H1 (cell line): Measurements from ENCODE around the gene ANAPC7. TPM values are rescaled to one million over a fixed set of nuclear protein-coding genes. Genes with fewer than 3 reads are reported as not detected.

ENCODE experiments used
- CTCF ChIA-PET: fragments of 300-600 bp; sonication (Branson Sonifier 250); formaldehyde crosslinking; loops from one replicate; lab custom pipeline; 2021; ENCODE audit not compliant: partially characterized antibody; lab: Charles Lee
- POLR2A ChIA-PET: fragments of 300-600 bp; sonication (Branson Sonifier 250); formaldehyde crosslinking; loops from one replicate; lab custom pipeline; 2021; ENCODE audit warnings: inconsistent platforms; ENCODE audit not compliant: partially characterized antibody; lab: Charles Lee
- DNase-seq, 2 experiments: peaks; one replicate each; pipeline versions ENCODE4 v3.0.0 to v3.0.0-alpha.2; 2010 to 2022; ENCODE audit warnings: low spot score in 2 of 2, low read depth in 1 of 2, mixed read lengths in 1 of 2
- FAIRE-seq: peaks from 2 replicates; lab custom pipeline; 2011; peaks lifted over from hg19 to GRCh38; lab: Jason Lieb, UNC
- H2AFZ ChIP-seq: 2 replicates; pipeline ENCODE4 v1.8.1; 2012; ENCODE audit warnings: low read length, inconsistent platforms
- H2AK5ac ChIP-seq: 2 replicates; pipeline ENCODE4 v1.6.1; 2013; ENCODE audit warnings: low read depth, low read length
- H2BK120ac ChIP-seq: replicated peaks from 2 replicates; pipeline ENCODE3; 2013; ENCODE audit warnings: low read depth, low read length, inconsistent platforms
- H2BK12ac ChIP-seq: 2 replicates; pipeline ENCODE4 v1.6.1; 2013; ENCODE audit warnings: low read depth, low read length
- H2BK15ac ChIP-seq: 2 replicates; pipeline ENCODE4 v1.6.1; 2013; ENCODE audit warnings: low read length
- H2BK20ac ChIP-seq: 2 replicates; pipeline ENCODE4 v1.6.1; 2013; ENCODE audit warnings: low read length
- H2BK5ac ChIP-seq: 2 replicates; pipeline ENCODE4 v1.6.1; 2013; ENCODE audit warnings: low read depth, low read length
- H3K14ac ChIP-seq: 2 replicates; pipeline ENCODE4 v1.6.1; 2013; ENCODE audit warnings: inconsistent platforms; ENCODE audit not compliant: insufficient read length
- H3K18ac ChIP-seq: 2 replicates; pipeline ENCODE4 v1.6.1; 2013; ENCODE audit warnings: low read length; ENCODE audit errors: extremely low read depth
- H3K23ac ChIP-seq: 2 replicates; pipeline ENCODE4 v1.6.1; 2013; ENCODE audit warnings: inconsistent platforms; ENCODE audit not compliant: insufficient read length
- H3K23me2 ChIP-seq: 2 replicates; pipeline ENCODE4 v1.6.1; 2013; ENCODE audit warnings: low read depth, low read length
- H3K27ac ChIP-seq: 2 replicates; pipeline ENCODE4 v1.6.1; 2011; ENCODE audit warnings: low read depth, low read length, inconsistent platforms
- H3K27me3 ChIP-seq, 4 experiments: replicated peaks in 1 of 4; 1 replicate in 1 of 4; 2 replicates in 3 of 4; pipeline versions ENCODE4 v1.6.1 to v1.8.1; 2011 to 2013; ENCODE audit warnings: low read length in 3 of 4, mild to moderate bottlenecking in 3 of 4, inconsistent platforms in 2 of 4, mixed read lengths in 2 of 4, moderate library complexity in 1 of 4; ENCODE audit not compliant: control insufficient read depth in 3 of 4, insufficient read depth in 3 of 4; ENCODE audit errors: extremely low read depth in 1 of 4
- H3K36me3 ChIP-seq, 4 experiments: 2 replicates each; pipeline versions ENCODE4 v1.6.1 to v1.8.1; 2011 to 2013; ENCODE audit warnings: mild to moderate bottlenecking in 4 of 4, low read length in 3 of 4, moderate library complexity in 2 of 4, control low read depth in 1 of 4, inconsistent platforms in 1 of 4; ENCODE audit not compliant: insufficient read depth in 4 of 4, control insufficient read depth in 2 of 4
- H3K4ac ChIP-seq: replicated peaks from 2 replicates; pipeline ENCODE3; 2013; ENCODE audit warnings: low read length, low read depth, mixed read lengths, inconsistent platforms; ENCODE audit not compliant: insufficient read length
- H3K4me1 ChIP-seq, 4 experiments: replicated peaks in 1 of 4; 1 replicate in 1 of 4; 2 replicates in 3 of 4; pipeline versions ENCODE4 v1.6.1 to v1.8.1; 2011 to 2013; ENCODE audit warnings: low read length in 3 of 4, inconsistent platforms in 2 of 4, mixed read lengths in 1 of 4; ENCODE audit not compliant: insufficient read depth in 4 of 4, control insufficient read depth in 3 of 4
- H3K4me2 ChIP-seq, 2 experiments: 2 replicates each; pipeline versions ENCODE4 v1.6.1 to v1.8.1; 2011 to 2013; ENCODE audit warnings: low read depth in 2 of 2, low read length in 2 of 2, control low read depth in 1 of 2, inconsistent platforms in 1 of 2, mild to moderate bottlenecking in 1 of 2; ENCODE audit not compliant: insufficient read depth in 1 of 2
- H3K4me3 ChIP-seq, 4 experiments: fragments of 200-600, 300-600 bp in 1 of 4; sonication (generic), shearing (Covaris generic), sonication (Bioruptor Twin) in 1 of 4; 2 replicates each; pipeline versions ENCODE4 v1.5.1 to v1.8.1; 2011 to 2016; ENCODE audit warnings: low read length in 4 of 4, low read depth in 3 of 4, control low read depth in 2 of 4, inconsistent platforms in 2 of 4, mild to moderate bottlenecking in 2 of 4, mixed read lengths in 1 of 4, moderate library complexity in 1 of 4; ENCODE audit not compliant: insufficient read depth in 2 of 4; ENCODE audit errors: extremely low read depth in 1 of 4
- H3K56ac ChIP-seq: replicated peaks from 2 replicates; pipeline ENCODE3; 2013; ENCODE audit warnings: low read depth, mild to moderate bottlenecking, mixed read lengths, low read length, inconsistent platforms; ENCODE audit not compliant: insufficient read length
- H3K79me1 ChIP-seq: 2 replicates; pipeline ENCODE4 v1.6.1; 2013; ENCODE audit warnings: low read depth, low read length, control low read depth
- H3K79me2 ChIP-seq, 2 experiments: 2 replicates each; pipeline versions ENCODE4 v1.6.1 to v1.8.1; 2012 to 2013; ENCODE audit warnings: low read length in 2 of 2, mild to moderate bottlenecking in 2 of 2, inconsistent platforms in 1 of 2; ENCODE audit not compliant: insufficient read depth in 2 of 2, control insufficient read depth in 1 of 2
- H3K9ac ChIP-seq, 4 experiments: replicated peaks in 1 of 4; 1 replicate in 1 of 4; 2 replicates in 3 of 4; pipeline versions ENCODE4 v1.6.1 to v1.8.1; 2011 to 2013; ENCODE audit warnings: low read depth in 3 of 4, low read length in 3 of 4, control low read depth in 2 of 4, mild to moderate bottlenecking in 2 of 4, moderate library complexity in 2 of 4, inconsistent platforms in 1 of 4; ENCODE audit errors: extremely low read depth in 1 of 4
- H3K9me3 ChIP-seq, 2 experiments: 2 replicates each; pipeline versions ENCODE4 v1.6.1 to v1.8.1; 2012 to 2013; ENCODE audit warnings: mild to moderate bottlenecking in 2 of 2, moderate library complexity in 2 of 2, control low read depth in 1 of 2, inconsistent platforms in 1 of 2, low read depth in 1 of 2, low read length in 1 of 2, mixed read lengths in 1 of 2; ENCODE audit not compliant: insufficient read depth in 2 of 2
- H4K20me1 ChIP-seq, 2 experiments: replicated peaks in 1 of 2; 2 replicates each; pipeline versions ENCODE3 to v1.8.1; 2011 to 2013; ENCODE audit warnings: inconsistent platforms in 2 of 2, low read length in 2 of 2, mild to moderate bottlenecking in 1 of 2; ENCODE audit not compliant: insufficient read depth in 2 of 2, control insufficient read depth in 1 of 2
- H4K5ac ChIP-seq: 2 replicates; pipeline ENCODE4 v1.6.1; 2013; ENCODE audit warnings: low read length, low read depth, mixed read lengths, inconsistent platforms; ENCODE audit not compliant: insufficient read length
- H4K8ac ChIP-seq: 2 replicates; pipeline ENCODE4 v1.8.0; 2013; ENCODE audit warnings: mild to moderate bottlenecking, moderate library complexity, low read length, inconsistent platforms; ENCODE audit not compliant: insufficient read depth; ENCODE audit errors: extremely low read depth
- H4K91ac ChIP-seq: replicated peaks from 2 replicates; pipeline ENCODE3; 2013; ENCODE audit warnings: low read length, mixed read lengths, inconsistent platforms; ENCODE audit not compliant: insufficient read length
- CEBPB ChIP-seq: IDR thresholded peaks from 2 replicates; pipeline ENCODE4 v1.6.1; 2012; ENCODE audit warnings: low read depth, low read length
- CTBP2 ChIP-seq: IDR thresholded peaks from 2 replicates; pipeline ENCODE4 v1.7.0; 2011; ENCODE audit warnings: borderline replicate concordance, mild to moderate bottlenecking, moderate library complexity, mixed read lengths, low read length; ENCODE audit not compliant: insufficient read depth, insufficient read length
- TAF1 ChIP-seq: IDR thresholded peaks from 2 replicates; pipeline ENCODE4 v1.6.1; 2011; ENCODE audit warnings: mild to moderate bottlenecking, low read depth, low read length
- polyA plus RNA-seq, 7 experiments: library from polyadenylated mRNA; depleted of rRNA in 3 of 7; stranded (reverse) in 5 of 7; unstranded in 2 of 7; fragments of >200 nt in 5 of 7; fragments of 200-250 nt in 2 of 7; gene quantifications; 1 replicate in 5 of 7; 2 replicates in 1 of 7; 4 replicates in 1 of 7; pipeline versions ENCODE4 v1.2.1 to v1.2.3, GENCODE V29; 2011 to 2013; ENCODE audit warnings: missing spikeins in 2 of 7, mixed read lengths in 2 of 7
- total RNA-seq: library from RNA; stranded (reverse); fragmentation: NEBNext Ultra II Directional; extraction: Animal tissue kit (Norgen Biotek cat#: 25700); gene quantifications from 2 replicates; pipeline ENCODE4 v1.2.1, GENCODE V29; 2021

ANAPC7 gene
- total and polyA plus RNA-seq, 2 of the 8 experiments (the other 6 are each of a cell fraction or from before 2014, with no cell fraction given) = 72.8 to 105 TPM

DNA sequence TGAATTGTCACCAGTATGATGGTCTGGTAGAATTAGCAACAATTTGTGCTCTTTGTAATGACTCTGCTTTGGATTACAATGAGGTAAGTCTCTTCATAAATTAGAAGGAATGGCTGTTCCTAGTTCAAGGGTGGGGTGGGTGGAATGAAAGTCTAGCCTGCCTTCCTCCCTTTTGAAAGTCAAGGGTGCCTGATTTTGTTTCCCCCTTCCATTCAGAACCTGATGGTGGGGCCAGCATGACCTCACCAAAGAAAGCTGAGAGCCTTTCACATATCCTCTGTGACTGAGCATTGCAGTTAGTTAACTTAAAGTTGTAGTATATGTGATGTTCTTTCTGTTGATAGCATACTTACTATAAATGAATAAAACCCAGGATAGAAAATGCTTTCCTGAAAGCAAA, 70.3 kb downstream of the ANAPC7 start (continued):
- TF ChIP-seq TAF1 = no peak

GRCh38 chr12:110330544-110330943, 73.0 kb downstream of the ANAPC7 start:
- POLR2A ChIA-PET = interaction anchor here (0.6 to 3.1 kb wide), 7 partner anchors 8 to 42 kb away, joined by 3 to 12 read pairs (median 5); no protein-coding TSS in a partner anchor
- no peak overlapping the region for H3K27ac ChIP-seq

More at GRCh38 chr12:110330544-110330943, 73.0 kb downstream of the ANAPC7 start:
- no peak for DNase-seq
- no peak overlapping the region for H3K56ac ChIP-seq
- no peaks in the 10 kb centered on the region for H3K4me1 ChIP-seq
- H3K4me2 ChIP-seq = no peak overlapping the region
- peaks cover 40 to 88% (median 69%) of the 10 kb centered on the region in 4 experiments for H3K36me3 ChIP-seq
- no peak overlapping the region for H3K14ac ChIP-seq
- CTCF ChIA-PET = interaction anchor here (1.0 to 1.3 kb wide), 4 partner anchors 9 to 103 kb away, joined by 3 to 6 read pairs (median 4); no protein-coding TSS in a partner anchor
- H4K5ac ChIP-seq = no peak overlapping the region
- H3K18ac ChIP-seq = no peak overlapping the region
- FAIRE-seq = no peak
- H3K23ac ChIP-seq = no peak overlapping the region
- no peak overlapping the region for H2BK20ac ChIP-seq
- H2BK12ac ChIP-seq = no peak overlapping the region
- no peak overlapping the region for H2BK5ac ChIP-seq
- no peaks in the 10 kb centered on the region for H3K9me3 ChIP-seq
- H2AK5ac ChIP-seq = no peak overlapping the region
- H2BK15ac ChIP-seq = no peak overlapping the region
- no peaks in the 10 kb centered on the region for H3K27me3 ChIP-seq
- no peak overlapping the region for H4K8ac ChIP-seq
- no peaks in the 10 kb centered on the region for H3K79me1 ChIP-seq
- TF ChIP-seq CEBPB (peak; percentile 87), CTBP2 (no peak)
- H3K4ac ChIP-seq = no peak overlapping the region
- no peak overlapping the region for H2BK120ac ChIP-seq
- H3K79me2 ChIP-seq = peaks cover 0 to 34% of the 10 kb centered on the region in 2 experiments; a peak in 2 of 4 replicates
- no peaks in the 10 kb centered on the region for H3K23me2 ChIP-seq
- no peak overlapping the region for H4K91ac ChIP-seq
- H2AFZ ChIP-seq = no peak overlapping the region
- H3K9ac ChIP-seq = no peak overlapping the region
- no peak overlapping the region for H3K4me3 ChIP-seq
- H4K20me1 ChIP-seq = peaks cover 2 to 11% of the 10 kb centered on the region in 2 experiments
